A549 (cell line): ENCODE data around the gene KIZ. TPM values are rescaled to one million over a fixed set of nuclear protein-coding genes. Genes with fewer than 3 reads are reported as not detected.

Experiments
- ATAC-seq, 2 experiments: fragments of 200-7000 bp in 1 of 2; fragments of >200 bp in 1 of 2; cut with Nextera tagmentation in 1 of 2; cut with Tn5 transposase in 1 of 2; 3 replicates each; pipeline versions ENCODE4 v1.8.0 to v1.9.1; 2018 to 2020; ENCODE audit warnings: mild to moderate bottlenecking in 1 of 2, moderate library complexity in 1 of 2
- CTCF ChIA-PET: fragments of 300-600 bp; sonication (Branson Sonifier 250); formaldehyde crosslinking; extraction: SDS; loops from one replicate; lab custom pipeline; 2021; ENCODE audit warnings: antibody characterized with exemption, inconsistent platforms; lab: Yijun Ruan, JAX
- POLR2A ChIA-PET: fragments of 350-600 bp; formaldehyde crosslinking; extraction: SDS; loops from one replicate; lab custom pipeline; 2021; ENCODE audit warnings: antibody characterized with exemption, inconsistent platforms; lab: Yijun Ruan, JAX
- DNase-seq, 2 experiments: peaks; one replicate each; pipeline versions ENCODE4 v3.0.0 to v3.0.0-alpha.2; 2011 to 2016; ENCODE audit warnings: low read depth in 1 of 2, low spot score in 1 of 2
- FAIRE-seq: peaks from 2 replicates; lab custom pipeline; 2011; peaks lifted over from hg19 to GRCh38; lab: Jason Lieb, UNC
- H3K27ac ChIP-seq, 2 experiments: fragments of >200 bp; sonication (Bioruptor Twin); formaldehyde crosslinking; 3 replicates each; pipeline ENCODE4 v1.5.1; 2016 to 2017
- H3K4me1 ChIP-seq: fragments of >200 bp; sonication (Bioruptor Twin); formaldehyde crosslinking; 3 replicates; pipeline ENCODE4 v1.6.1; 2016
- H3K4me2 ChIP-seq: fragments of >200 bp; sonication (Bioruptor Twin); formaldehyde crosslinking; 3 replicates; pipeline ENCODE4 v1.6.1; 2016
- H3K4me3 ChIP-seq: fragments of >200 bp; sonication (Bioruptor Twin); formaldehyde crosslinking; 3 replicates; pipeline ENCODE4 v1.5.1; 2016
- H3K9me3 ChIP-seq: fragments of >200 bp; sonication (Bioruptor Twin); formaldehyde crosslinking; 3 replicates; pipeline ENCODE4 v1.6.1; 2016
- BCL3 ChIP-seq: fragments of >200 bp; sonication (Bioruptor Twin); formaldehyde crosslinking; IDR thresholded peaks from 3 replicates; pipeline ENCODE4 v1.6.1; 2016
- CEBPB ChIP-seq, 2 experiments: fragments of >200 bp in 1 of 2; sonication (Bioruptor Twin) in 1 of 2; formaldehyde crosslinking in 1 of 2; IDR thresholded peaks; 2 replicates each; pipeline ENCODE4 v1.6.1; 2012 to 2016
- CHD2 ChIP-seq: fragments of 150-350 bp; IDR thresholded peaks from 2 replicates; pipeline ENCODE4 v1.6.1; 2014; ENCODE audit warnings: low read length; ENCODE audit not compliant: partially characterized antibody
- CHD4 ChIP-seq: fragments of 200-600 bp; sonication (generic); IDR thresholded peaks from 2 replicates; pipeline ENCODE4 v1.6.1; 2016; ENCODE audit warnings: antibody characterized with exemption, mild to moderate bottlenecking, borderline replicate concordance
- EHMT2 ChIP-seq: fragments of 200-600 bp; sonication (generic); IDR thresholded peaks from 2 replicates; pipeline ENCODE4 v1.6.1; 2016; ENCODE audit warnings: antibody characterized with exemption, low read depth, mild to moderate bottlenecking, moderate library complexity
- ELK1 ChIP-seq: fragments of 150-350 bp; IDR thresholded peaks from 2 replicates; pipeline ENCODE4 v1.6.1; 2014; ENCODE audit warnings: low read depth, mild to moderate bottlenecking, low read length
- EP300 ChIP-seq, 2 experiments: fragments of >200 bp; sonication (Bioruptor Twin); formaldehyde crosslinking; IDR thresholded peaks; 2 replicates in 1 of 2; 3 replicates in 1 of 2; pipeline ENCODE4 v1.6.1; 2016 to 2017
- ESRRA ChIP-seq: fragments of 150-350 bp; IDR thresholded peaks from 2 replicates; pipeline ENCODE4 v1.6.1; 2014; ENCODE audit warnings: mild to moderate bottlenecking, low read length, borderline replicate concordance
- FOXS1 ChIP-seq: fragments of 250-450 bp; sonication (Bioruptor Pico); IDR thresholded peaks from 2 replicates; pipeline ENCODE4 v1.5.0; 2020; ENCODE audit warnings: mild to moderate bottlenecking, moderate library complexity
- HEYL ChIP-seq: fragments of 250-450 bp; sonication (Bioruptor Pico); IDR thresholded peaks from 2 replicates; pipeline ENCODE4 v1.8.0; 2021; ENCODE audit warnings: mild to moderate bottlenecking, moderate library complexity
- HOXB5 ChIP-seq: fragments of 250-450 bp; sonication (Bioruptor Pico); IDR thresholded peaks from 2 replicates; pipeline ENCODE4 v1.5.0; 2020; ENCODE audit warnings: mild to moderate bottlenecking, moderate library complexity
- MAFK ChIP-seq: fragments of 450-650 bp; IDR thresholded peaks from 2 replicates; pipeline ENCODE4 v1.6.1; 2014; ENCODE audit not compliant: partially characterized antibody
- MAZ ChIP-seq: fragments of 150-350 bp; IDR thresholded peaks from 2 replicates; pipeline ENCODE4 v1.6.1; 2014; ENCODE audit warnings: antibody characterized with exemption, low read depth, low read length, borderline replicate concordance
- RFX5 ChIP-seq: fragments of 450-650 bp; IDR thresholded peaks from 2 replicates; pipeline ENCODE4 v1.7.1; 2014; ENCODE audit warnings: antibody characterized with exemption, mild to moderate bottlenecking, moderate library complexity
- SMC3 ChIP-seq: fragments of >200 bp; sonication (Bioruptor Twin); formaldehyde crosslinking; IDR thresholded peaks from 3 replicates; pipeline ENCODE4 v1.6.1; 2018; ENCODE audit warnings: inconsistent platforms
- SREBF2 ChIP-seq: fragments of 450-650 bp; IDR thresholded peaks from 2 replicates; pipeline ENCODE4 v1.6.1; 2014; ENCODE audit warnings: mild to moderate bottlenecking, moderate library complexity
- TFCP2L1 ChIP-seq: fragments of 250-450 bp; sonication (Bioruptor Pico); IDR thresholded peaks from 2 replicates; pipeline ENCODE4 v1.5.0; 2021; ENCODE audit warnings: mild to moderate bottlenecking
- USF2 ChIP-seq: fragments of 450-650 bp; IDR thresholded peaks from 2 replicates; pipeline ENCODE4 v1.6.1; 2014; ENCODE audit warnings: antibody characterized with exemption
- ZC3H11A ChIP-seq: fragments of 450-650 bp; IDR thresholded peaks from 2 replicates; pipeline ENCODE4 v1.6.1; 2014; ENCODE audit warnings: antibody characterized with exemption, mild to moderate bottlenecking
- ZNF302 ChIP-seq: fragments of 250-450 bp; sonication (Bioruptor Pico); IDR thresholded peaks from 2 replicates; pipeline ENCODE4 v1.9.0; 2021; ENCODE audit warnings: inconsistent platforms, mild to moderate bottlenecking, moderate library complexity
- ZSCAN20 ChIP-seq: fragments of 250-450 bp; sonication (Bioruptor Pico); IDR thresholded peaks from 2 replicates; pipeline ENCODE4 v1.8.0; 2022; ENCODE audit warnings: mild to moderate bottlenecking, moderate library complexity
- WGBS: methylation state at CpG from one replicate; pipeline ENCODE4 v1.1.6; 2017; ENCODE audit errors: missing lambda C conversion rate; 5-methylcytosine and 5-hydroxymethylcytosine counted together
- polyA plus RNA-seq, 4 experiments: library from polyadenylated mRNA; depleted of rRNA in 3 of 4; stranded (reverse); fragments of >200 nt; fragmentation: RNase III in 1 of 4; extraction: RNeasy Plus Mini Kit Qiagen cat#74134 plus additional on column Dnase treatment in 1 of 4; gene quantifications; 2 replicates in 3 of 4; 3 replicates in 1 of 4; pipeline ENCODE4 v1.2.3, GENCODE V29; 2011 to 2017
- TF ChIP-seq, protein P1 (sequence below): fragments of 250-450 bp; sonication (Bioruptor Pico); IDR thresholded peaks from 2 replicates; pipeline ENCODE4 v1.5.0; 2020; ENCODE audit warnings: low read depth, mild to moderate bottlenecking, moderate library complexity
- TF ChIP-seq, protein P2 (sequence below): IDR thresholded peaks from 2 replicates; pipeline ENCODE4 v1.6.1; 2012

KIZ gene
- polyA plus RNA-seq, 2 of the 4 experiments (the other 2 are of a cell fraction) = 6.3 to 19.1 TPM

DNA sequence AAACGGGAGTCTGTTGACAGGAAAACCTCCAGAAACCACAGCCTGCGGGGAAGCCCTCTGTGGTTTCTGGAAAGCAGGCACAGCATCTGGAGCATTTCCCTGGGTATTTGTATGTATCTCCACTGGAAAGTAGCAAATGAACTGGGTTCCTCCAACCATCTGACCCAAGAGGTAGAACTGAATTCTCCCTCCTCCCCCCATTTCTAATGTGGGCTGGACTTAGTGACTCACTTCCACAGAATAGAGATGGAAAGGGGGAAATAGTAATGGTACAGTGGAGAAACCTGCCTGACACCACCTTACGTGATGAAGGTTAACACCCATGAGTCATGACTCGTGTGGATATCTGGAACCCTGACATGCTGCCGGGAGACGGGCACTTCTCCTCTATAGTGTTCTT is 125.4 kb downstream of the KIZ start:
- no peak for DNase-seq
- no peak for FAIRE-seq
- ATAC-seq = no peak
- TF ChIP-seq, protein P1, sequence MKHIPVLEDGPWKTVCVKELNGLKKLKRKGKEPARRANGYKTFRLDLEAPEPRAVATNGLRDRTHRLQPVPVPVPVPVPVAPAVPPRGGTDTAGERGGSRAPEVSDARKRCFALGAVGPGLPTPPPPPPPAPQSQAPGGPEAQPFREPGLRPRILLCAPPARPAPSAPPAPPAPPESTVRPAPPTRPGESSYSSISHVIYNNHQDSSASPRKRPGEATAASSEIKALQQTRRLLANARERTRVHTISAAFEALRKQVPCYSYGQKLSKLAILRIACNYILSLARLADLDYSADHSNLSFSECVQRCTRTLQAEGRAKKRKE (CRISPR knock-in tag) = no peak
- TF ChIP-seq CHD4 (no peak), HEYL (CRISPR knock-in tag) (no peak), EHMT2 (no peak), BCL3 (no peak), ESRRA (no peak), SMC3 (no peak), ZNF302 (CRISPR knock-in tag) (no peak), SREBF2 (no peak), MAZ (no peak), CHD2 (no peak), ZC3H11A (no peak), TFCP2L1 (CRISPR knock-in tag) (no peak), ZSCAN20 (no peak)
- Histone ChIP-seq H3K9me3 (peaks cover 3% of the 10 kb centered on the region; the same call in 1 of the 3 replicates), H3K27ac (no peak overlapping the region), H3K4me3 (no peak overlapping the region), H3K4me1 (no peaks in the 10 kb centered on the region), H3K4me2 (no peak overlapping the region)
- ChIA-PET CTCF (interaction anchor here (3.7 kb wide), 1 partner anchor 15 kb away, joined by 19 read pairs; no protein-coding TSS in a partner anchor), POLR2A (no interaction called here)
- 36% methylated on average over 6 of the region's 6 CpGs for WGBS

GRCh38 chr20:21257192-21257591 is 131.3 kb downstream of the KIZ start:
- no peak for FAIRE-seq
- no peaks in the 10 kb centered on the region for H3K4me1 ChIP-seq
- no peak overlapping the region for H3K4me3 ChIP-seq
- ChIA-PET CTCF (interaction anchor here (1.1 kb wide), 1 partner anchor 248 kb away, joined by 6 read pairs; no protein-coding TSS in a partner anchor), POLR2A (no interaction called here)
- TF ChIP-seq FOXS1 = no peak
- TF ChIP-seq MAFK = peak; percentile 30
- no peak overlapping the region for H3K4me2 ChIP-seq
- peaks cover 10% of the 10 kb centered on the region; the same call in 1 of the 3 replicates for H3K9me3 ChIP-seq
- no peak for DNase-seq
- WGBS = 28% methylated on average over 3 of the region's 3 CpGs
- no peak for ATAC-seq
- H3K27ac ChIP-seq = no peak overlapping the region

- Histone ChIP-seq H3K4me1 (no peaks in the 10 kb centered on the region), H3K27ac (no peak overlapping the region), H3K4me2 (no peak overlapping the region), H3K9me3 (peaks cover 10% of the 10 kb centered on the region; the same call in 1 of the 3 replicates), H3K4me3 (no peak overlapping the region)
- CTCF ChIA-PET = interaction anchor here (0.6 to 2.7 kb wide), 3 partner anchors 23 to 249 kb away, joined by 5 to 19 read pairs (median 6); no protein-coding TSS in a partner anchor
- FAIRE-seq = no peak
- ATAC-seq = no peak
- POLR2A ChIA-PET = no interaction called here
- TF ChIP-seq HOXB5 (no peak), SMC3 (no peak), EP300 (IDR thresholded peaks at IDR 0.05) (no peak), ZC3H11A (no peak), RFX5 (no peak), USF2 (no peak), CEBPB (IDR thresholded peaks at IDR 0.05) (no peak), ELK1 (no peak)
- TF ChIP-seq, protein P2, sequence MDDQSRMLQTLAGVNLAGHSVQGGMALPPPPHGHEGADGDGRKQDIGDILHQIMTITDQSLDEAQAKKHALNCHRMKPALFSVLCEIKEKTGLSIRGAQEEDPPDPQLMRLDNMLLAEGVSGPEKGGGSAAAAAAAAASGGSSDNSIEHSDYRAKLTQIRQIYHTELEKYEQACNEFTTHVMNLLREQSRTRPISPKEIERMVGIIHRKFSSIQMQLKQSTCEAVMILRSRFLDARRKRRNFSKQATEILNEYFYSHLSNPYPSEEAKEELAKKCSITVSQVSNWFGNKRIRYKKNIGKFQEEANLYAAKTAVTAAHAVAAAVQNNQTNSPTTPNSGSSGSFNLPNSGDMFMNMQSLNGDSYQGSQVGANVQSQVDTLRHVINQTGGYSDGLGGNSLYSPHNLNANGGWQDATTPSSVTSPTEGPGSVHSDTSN = no peak
- no peak for DNase-seq
- WGBS = 55% methylated on average over 6 of the region's 6 CpGs
These were observed 132.5 kb downstream of the KIZ start for GRCh38 chr20:21258411-21258810.
